Keratinocyte (primary cell): ENCODE measurements around the gene NEUROD1. TPM values are rescaled to one million over a fixed set of nuclear protein-coding genes. Genes with fewer than 3 reads are reported as not detected.

Source experiments
- DNase-seq: peaks from one replicate; pipeline ENCODE4 v3.0.0-alpha.2; 2011; ENCODE audit warnings: low read depth, missing footprints, low spot score
- FAIRE-seq: peaks from 2 replicates; lab custom pipeline; 2011; peaks lifted over from hg19 to GRCh38; lab: Jason Lieb, UNC
- H2AFZ ChIP-seq: 2 replicates; pipeline ENCODE4 v1.6.0; 2012; ENCODE audit warnings: low read length, control low read depth, inconsistent platforms; ENCODE audit not compliant: control insufficient read depth
- H3K27ac ChIP-seq: 2 replicates; pipeline ENCODE4 v1.5.1; 2011; ENCODE audit warnings: low read length; ENCODE audit not compliant: control insufficient read depth, insufficient read depth
- H3K27me3 ChIP-seq: 3 replicates; pipeline ENCODE4 v1.6.0; 2011; ENCODE audit warnings: low read length; ENCODE audit not compliant: control insufficient read depth, insufficient read depth; ENCODE audit errors: extremely low read depth
- H3K36me3 ChIP-seq, 2 experiments: 2 replicates in 1 of 2; 3 replicates in 1 of 2; pipeline ENCODE4 v1.5.1; 2011; ENCODE audit warnings: low read length in 2 of 2, mild to moderate bottlenecking in 1 of 2; ENCODE audit not compliant: control insufficient read depth in 2 of 2, insufficient read depth in 2 of 2; ENCODE audit errors: extremely low read depth in 1 of 2
- H3K4me1 ChIP-seq: 3 replicates; pipeline ENCODE4 v1.5.1; 2011; ENCODE audit warnings: low read length; ENCODE audit not compliant: control insufficient read depth, insufficient read depth; ENCODE audit errors: extremely low read depth
- H3K4me2 ChIP-seq: 3 replicates; pipeline ENCODE4 v1.6.0; 2011; ENCODE audit warnings: low read depth, low read length; ENCODE audit not compliant: control insufficient read depth, insufficient read depth; ENCODE audit errors: extremely low read depth
- H3K4me3 ChIP-seq, 3 experiments: fragments of 200-600 bp in 1 of 3; sonication (generic) in 1 of 3; 2 replicates in 2 of 3; 3 replicates in 1 of 3; pipeline ENCODE4 v1.5.1; 2011 to 2016; ENCODE audit warnings: low read length in 3 of 3, mild to moderate bottlenecking in 3 of 3, control low read depth in 2 of 3, inconsistent platforms in 1 of 3, low read depth in 1 of 3, mixed read lengths in 1 of 3, mixed run types in 1 of 3, moderate library complexity in 1 of 3; ENCODE audit not compliant: control insufficient read depth in 2 of 3, insufficient read depth in 2 of 3; ENCODE audit errors: extremely low read depth in 1 of 3
- H3K79me2 ChIP-seq: 2 replicates; pipeline ENCODE4 v1.6.0; 2012; ENCODE audit warnings: low read length; ENCODE audit not compliant: control insufficient read depth, insufficient read depth
- H3K9ac ChIP-seq: 3 replicates; pipeline ENCODE4 v1.6.0; 2011; ENCODE audit warnings: low read length; ENCODE audit not compliant: control insufficient read depth, insufficient read depth; ENCODE audit errors: extremely low read depth
- H3K9me1 ChIP-seq: 3 replicates; pipeline ENCODE4 v1.6.0; 2011; ENCODE audit warnings: low read length; ENCODE audit not compliant: control insufficient read depth, insufficient read depth; ENCODE audit errors: extremely low read depth
- H3K9me3 ChIP-seq: 2 replicates; pipeline ENCODE4 v1.5.1; 2012; ENCODE audit warnings: low read depth, low read length; ENCODE audit not compliant: control insufficient read depth
- H4K20me1 ChIP-seq: 3 replicates; pipeline ENCODE4 v1.6.0; 2011; ENCODE audit warnings: low read length; ENCODE audit not compliant: control insufficient read depth, insufficient read depth; ENCODE audit errors: extremely low read depth
- CTCF ChIP-seq, 3 experiments: IDR thresholded peaks in 1 of 3; conservative IDR thresholded peaks in 1 of 3; optimal IDR thresholded peaks in 1 of 3; 2 replicates in 2 of 3; 3 replicates in 1 of 3; pipeline versions ENCODE3 to v1.5.1; 2011; ENCODE audit warnings: low read length in 3 of 3, mild to moderate bottlenecking in 3 of 3, moderate library complexity in 2 of 3, control low read depth in 1 of 3, inconsistent platforms in 1 of 3; ENCODE audit not compliant: insufficient read depth in 2 of 3; ENCODE audit errors: extremely low read depth in 1 of 3
- EZH2 ChIP-seq: IDR thresholded peaks from one replicate; pipeline ENCODE4 v1.6.1; 2012; ENCODE audit warnings: inconsistent platforms, mild to moderate bottlenecking, low read length, moderate library complexity
- dilution Hi-C: fragments of 300-500 bp; cut with MboI; formaldehyde crosslinking; loops from one replicate; pipeline ENCODE4 v1.7.0; 2020; ENCODE audit warnings: low sequenced_read_pairs; ENCODE audit not compliant: extremely low pct_ligation_motif_present
- polyA plus RNA-seq, 5 experiments: library from polyadenylated mRNA; depleted of rRNA in 3 of 5; stranded (reverse) in 3 of 5; stranded (forward) in 1 of 5; unstranded in 1 of 5; fragments of >200 nt; gene quantifications; 1 replicate in 1 of 5; 2 replicates in 3 of 5; 3 replicates in 1 of 5; pipeline versions ENCODE4 v1.2.1 to v1.2.3, GENCODE V29; 2011 to 2012; ENCODE audit warnings: missing spikeins in 2 of 5, low read depth in 1 of 5, low replicate concordance in 1 of 5

NEUROD1 gene
- polyA plus RNA-seq, 1 donor (not counting 4 experiments of a cell fraction or from before 2014, with no cell fraction given) = not detected

DNA sequence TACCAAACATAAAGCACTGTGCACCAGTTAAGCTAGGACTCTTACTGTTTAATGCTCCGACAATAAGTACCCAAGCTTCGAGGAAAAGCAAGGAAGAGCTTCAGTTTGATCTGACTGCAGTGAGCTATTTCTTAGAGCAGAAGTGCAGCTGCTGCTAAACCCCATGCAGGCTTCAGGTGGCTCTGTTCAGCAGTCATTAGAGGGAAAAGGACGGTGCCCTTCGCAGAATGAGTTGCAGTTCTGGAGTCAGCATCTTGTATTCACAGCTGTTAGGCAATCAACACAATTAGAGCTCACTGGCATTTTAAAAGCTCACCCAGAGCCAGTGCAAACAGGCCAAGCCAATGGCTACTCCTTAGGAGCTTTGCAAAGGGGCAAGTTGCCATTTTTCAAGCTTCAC is 21.9 kb downstream of the NEUROD1 start:
- no peak overlapping the region for H3K4me2 ChIP-seq
- H3K36me3 ChIP-seq = no peaks in the 10 kb centered on the region
- TF ChIP-seq EZH2 (no peak), CTCF (optimal IDR thresholded peaks at IDR 0.05 in 1 of 3, IDR thresholded peaks at IDR 0.05 in 1 of 3, conservative IDR thresholded peaks at IDR 0.05 in 1 of 3; ENCODE audit: extremely low read depth in 1 of 3, insufficient read depth in 2 of 3, low read length in 3 of 3) (no peak)
- H3K4me1 ChIP-seq = no peaks in the 10 kb centered on the region
- H2AFZ ChIP-seq = no peak overlapping the region
- DNase-seq (no peak), FAIRE-seq (no peak)
- H3K9ac ChIP-seq = no peak overlapping the region
- H3K9me1 ChIP-seq = no peaks in the 10 kb centered on the region
- H3K27ac ChIP-seq = no peak overlapping the region
- no peaks in the 10 kb centered on the region for H3K79me2 ChIP-seq
- H4K20me1 ChIP-seq = no peaks in the 10 kb centered on the region
- dilution Hi-C loops = no loop called here
- H3K9me3 ChIP-seq = no peaks in the 10 kb centered on the region
- H3K27me3 ChIP-seq = peaks cover 28% of the 10 kb centered on the region
- H3K4me3 ChIP-seq = no peak overlapping the region

DNA sequence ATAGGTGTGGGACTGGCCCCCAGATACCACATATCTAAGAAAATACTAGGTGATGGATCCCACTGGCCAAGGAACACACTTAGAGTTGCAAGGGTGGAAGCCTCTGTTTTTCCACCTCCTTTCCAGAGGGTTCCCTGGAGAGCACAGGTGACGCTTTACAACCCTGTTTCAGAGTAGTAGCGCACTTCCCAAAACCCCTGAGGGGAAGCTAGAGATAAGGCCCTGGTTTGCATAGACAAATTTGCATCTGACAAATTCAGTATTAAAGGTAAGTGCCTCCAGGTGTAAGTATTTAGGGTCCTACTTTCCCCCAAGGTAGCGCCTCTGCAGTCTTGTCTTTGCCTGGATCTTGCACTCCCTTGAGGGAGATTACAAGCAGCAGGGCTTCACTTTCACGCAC is 22.9 kb downstream of the NEUROD1 start:
- no peak for TF ChIP-seq EZH2
- no peak for TF ChIP-seq CTCF (optimal IDR thresholded peaks at IDR 0.05 in 1 of 3, IDR thresholded peaks at IDR 0.05 in 1 of 3, conservative IDR thresholded peaks at IDR 0.05 in 1 of 3; ENCODE audit: extremely low read depth in 1 of 3, insufficient read depth in 2 of 3, low read length in 3 of 3)
- Histone ChIP-seq H3K27me3 (peaks cover 28% of the 10 kb centered on the region), H3K4me3 (peak overlapping the region in 1 of 3 experiments; percentile 61), H3K9ac (no peak overlapping the region), H3K9me3 (no peaks in the 10 kb centered on the region), H3K79me2 (no peaks in the 10 kb centered on the region), H2AFZ (no peak overlapping the region), H3K9me1 (no peaks in the 10 kb centered on the region), H3K36me3 (no peaks in the 10 kb centered on the region), H3K27ac (no peak overlapping the region), H3K4me1 (no peaks in the 10 kb centered on the region), H4K20me1 (no peaks in the 10 kb centered on the region), H3K4me2 (peak overlapping the region; percentile 78)
- no peak for DNase-seq
- no peak for FAIRE-seq
- dilution Hi-C loops = no loop called here
